MCF 10A (cell line): ENCODE results near the gene AURKAIP1. TPM values are rescaled to one million over a fixed set of nuclear protein-coding genes. Genes with fewer than 3 reads are reported as not detected.
"Not testable (repeated sequence)": the region's sequence is repeated elsewhere in the genome, so short reads cannot be mapped to it uniquely, and the experiment has no call there.

Experiments
- BruUV-seq: library from RNA; stranded (reverse); fragments of 400-500 nt; replicated peaks from 2 replicates; lab custom pipeline; 2021; lab: Mats Ljungman, UMichigan
- CTCF ChIA-PET: fragments of 300-600 bp; sonication (Branson Sonifier 250); formaldehyde crosslinking; extraction: SDS; loops from one replicate; lab custom pipeline; 2021; ENCODE audit warnings: antibody characterized with exemption, inconsistent platforms; lab: Yijun Ruan, JAX
- POLR2A ChIA-PET: fragments of 300-600, 350-650 bp; sonication (Branson Sonifier 250); formaldehyde crosslinking; extraction: SDS; loops from one replicate; lab custom pipeline; 2020; ENCODE audit warnings: antibody characterized with exemption, inconsistent platforms; lab: Yijun Ruan, JAX
- DNase-seq: peaks from one replicate; pipeline ENCODE4 v3.0.0-alpha.2; 2018; ENCODE audit not compliant: unreplicated experiment
- H3K27ac Mint-ChIP-seq: one replicate; pipeline ENCODE4 v1.8.0; 2022; ENCODE audit warnings: mild to moderate bottlenecking, low read depth, mixed read lengths; ENCODE audit not compliant: unreplicated experiment
- H3K27me3 Mint-ChIP-seq: one replicate; pipeline ENCODE4 v1.8.0; 2022; ENCODE audit warnings: mixed read lengths; ENCODE audit not compliant: insufficient read depth, unreplicated experiment
- H3K36me3 Mint-ChIP-seq: one replicate; pipeline ENCODE4 v1.8.0; 2022; ENCODE audit warnings: mild to moderate bottlenecking, moderate library complexity, mixed read lengths; ENCODE audit not compliant: insufficient read depth, unreplicated experiment
- H3K4me1 Mint-ChIP-seq: one replicate; pipeline ENCODE4 v1.8.0; 2022; ENCODE audit warnings: mixed read lengths; ENCODE audit not compliant: insufficient read depth, unreplicated experiment
- H3K4me3 Mint-ChIP-seq: one replicate; pipeline ENCODE4 v1.8.0; 2022; ENCODE audit warnings: mild to moderate bottlenecking, moderate library complexity, mixed read lengths; ENCODE audit not compliant: unreplicated experiment
- H3K9me3 Mint-ChIP-seq: one replicate; pipeline ENCODE4 v1.8.0; 2022; ENCODE audit warnings: mixed read lengths; ENCODE audit not compliant: unreplicated experiment
- CTCF ChIP-seq: fragments of 200-600 bp; IDR thresholded peaks from one replicate; pipeline ENCODE4 v1.8.0; 2022; ENCODE audit warnings: antibody characterized with exemption, mild to moderate bottlenecking; ENCODE audit not compliant: unreplicated experiment
- intact Hi-C: fragments of 100-400 bp; cut with micrococcal nuclease; formaldehyde crosslinking; loops from 2 replicates; pipeline ENCODE4 v1.14.1; 2022
- total RNA-seq: library from RNA; stranded (reverse); gene quantifications from 2 replicates; pipeline ENCODE4 v1.2.3, GENCODE V29; 2022

AURKAIP1 gene
- total RNA-seq, 1 experiment from 2014 or later: 148 TPM

GRCh38 chr1:1370771-1371300 lies 4.2 kb downstream of the AURKAIP1 start:
- no peaks in the 10 kb centered on the region for H3K27me3 Mint-ChIP-seq
- no TSS peak for BruUV-seq
- no peak overlapping the region for H3K27ac Mint-ChIP-seq
- intact Hi-C loops: loop anchor here (10.0 kb wide), 1 partner anchor 134 kb away; no protein-coding TSS in a partner anchor
- POLR2A ChIA-PET: interaction anchor here (0.6 to 1.6 kb wide), 5 partner anchors 18 to 277 kb away, joined by 4 to 6 read pairs (median 5); no protein-coding TSS in a partner anchor
- CTCF ChIA-PET: interaction anchor here (0.6 to 1.9 kb wide), 7 partner anchors 17 to 248 kb away, joined by 3 to 9 read pairs (median 4); no protein-coding TSS in a partner anchor
- no peak overlapping the region for H3K4me3 Mint-ChIP-seq
- TF ChIP-seq CTCF: no peak
- H3K36me3 Mint-ChIP-seq: peaks cover 25% of the 10 kb centered on the region
- H3K4me1 Mint-ChIP-seq: no peaks in the 10 kb centered on the region
- H3K9me3 Mint-ChIP-seq: no peaks in the 10 kb centered on the region
- DNase-seq: no peak

- POLR2A ChIA-PET: interaction anchor here (0.6 to 1.6 kb wide), 3 partner anchors 18 to 276 kb away, joined by 4 to 6 read pairs (median 5); no protein-coding TSS in a partner anchor
- not testable (repeated sequence) for H3K4me1 Mint-ChIP-seq, H3K9me3 Mint-ChIP-seq, H3K27ac Mint-ChIP-seq, H3K27me3 Mint-ChIP-seq, BruUV-seq, DNase-seq, H3K4me3 Mint-ChIP-seq
- H3K36me3 Mint-ChIP-seq: peaks cover 21% of the 10 kb centered on the region
- intact Hi-C loops: loop anchor here (10.0 kb wide), 1 partner anchor 135 kb away; no protein-coding TSS in a partner anchor
- CTCF ChIA-PET: interaction anchor here (0.6 to 0.7 kb wide), 2 partner anchors 80 to 147 kb away, joined by 3 to 4 read pairs; no protein-coding TSS in a partner anchor
Measured at GRCh38 chr1:1370094-1370493, 4.9 kb downstream of the AURKAIP1 start.

- no peaks in the 10 kb centered on the region for H3K4me1 Mint-ChIP-seq
- no peak for DNase-seq
- no TSS peak for BruUV-seq
- TF ChIP-seq CTCF: no peak
- no peak overlapping the region for H3K4me3 Mint-ChIP-seq
- H3K9me3 Mint-ChIP-seq: no peaks in the 10 kb centered on the region
- H3K27ac Mint-ChIP-seq: no peak overlapping the region
- ChIA-PET CTCF (no interaction called here), POLR2A (no interaction called here)
- intact Hi-C loops: no loop called here
- H3K36me3 Mint-ChIP-seq: peaks cover 8% of the 10 kb centered on the region
- H3K27me3 Mint-ChIP-seq: no peaks in the 10 kb centered on the region
Measured at GRCh38 chr1:1367315-1367714, 7.7 kb downstream of the AURKAIP1 start.

GRCh38 chr1:1366699-1367066 lies 8.3 kb downstream of the AURKAIP1 start:
- Mint-ChIP-seq H3K27me3 (no peaks in the 10 kb centered on the region), H3K4me1 (no peaks in the 10 kb centered on the region), H3K4me3 (no peak overlapping the region), H3K36me3 (peaks cover 8% of the 10 kb centered on the region), H3K9me3 (no peaks in the 10 kb centered on the region), H3K27ac (no peak overlapping the region)
- no TSS peak for BruUV-seq
- TF ChIP-seq CTCF: no peak
- ChIA-PET CTCF (no interaction called here), POLR2A (no interaction called here)
- no peak for DNase-seq
- intact Hi-C loops: no loop called here
